ENCODE measurements around the gene PHLPP2.

The PHLPP2 gene

GRCh38 chr16:71721066-71721740 is 3.3 kb downstream of the PHLPP2 start:
- no peaks in the 10 kb centered on the region; the same call in 1 of the 2 replicates for H3K36me3 ChIP-seq (ENCODE audit: insufficient read depth, low read length)
- H3K9me3 ChIP-seq (ENCODE audit: insufficient read depth, low read length, severe bottlenecking): no peaks in the 10 kb centered on the region
- no peak overlapping the region for H3K27ac ChIP-seq (ENCODE audit: low read length)
- DNase-seq (no peak), ATAC-seq (ENCODE audit: insufficient read depth, low read depth) (no peak)
- H3K4me3 ChIP-seq (ENCODE audit: low read depth in 1 of 2, low read length in 2 of 2): no peak overlapping the region
- H3K27me3 ChIP-seq (ENCODE audit: insufficient read depth, low read length, poor library complexity): peaks cover 10% of the 10 kb centered on the region
- no peak overlapping the region for H3K4me2 ChIP-seq (ENCODE audit: insufficient read depth, low read length)
- H2AFZ ChIP-seq (ENCODE audit: low read depth, low read length): no peak overlapping the region
- TF ChIP-seq CTCF (IDR thresholded peaks at IDR 0.05; ENCODE audit: borderline replicate concordance, extremely low read depth, low read length, poor library complexity, severe bottlenecking) (no peak), EZH2 (IDR thresholded peaks at IDR 0.05; ENCODE audit: borderline replicate concordance, low read depth, low read length, severe bottlenecking) (no peak)
- 0 out of 2 replicates have a peak, but pooled peaks cover 2% of the 10 kb centered on the region for H3K79me2 ChIP-seq (ENCODE audit: insufficient read depth, low read length)
- no peak overlapping the region for H3K9ac ChIP-seq (ENCODE audit: low read depth, low read length)
- H3K4me1 ChIP-seq (ENCODE audit: insufficient read depth, low read length): peaks cover 19% of the 10 kb centered on the region
- H4K20me1 ChIP-seq (ENCODE audit: insufficient read depth, low read length): peaks cover 9% of the 10 kb centered on the region; the same call in 1 of the 2 replicates

GRCh38 chr16:71712501-71712900 is 12.0 kb downstream of the PHLPP2 start:
- ATAC-seq (ENCODE audit: insufficient read depth, low read depth) (no peak), DNase-seq (no peak)
- H4K20me1 ChIP-seq (ENCODE audit: insufficient read depth, low read length): no peaks in the 10 kb centered on the region
- H3K4me2 ChIP-seq (ENCODE audit: insufficient read depth, low read length): no peak overlapping the region
- no peaks in the 10 kb centered on the region for H3K27me3 ChIP-seq (ENCODE audit: insufficient read depth, low read length, poor library complexity)
- no peaks in the 10 kb centered on the region for H3K9me3 ChIP-seq (ENCODE audit: insufficient read depth, low read length, severe bottlenecking)
- H2AFZ ChIP-seq (ENCODE audit: low read depth, low read length): no peak overlapping the region
- H3K9ac ChIP-seq (ENCODE audit: low read depth, low read length): no peak overlapping the region
- H3K4me3 ChIP-seq (ENCODE audit: low read depth in 1 of 2, low read length in 2 of 2): no peak overlapping the region
- no peaks in the 10 kb centered on the region; the same call in 1 of the 2 replicates for H3K36me3 ChIP-seq (ENCODE audit: insufficient read depth, low read length)
- no peak for TF ChIP-seq EZH2 (IDR thresholded peaks at IDR 0.05; ENCODE audit: borderline replicate concordance, low read depth, low read length, severe bottlenecking)
- TF ChIP-seq CTCF (IDR thresholded peaks at IDR 0.05; ENCODE audit: borderline replicate concordance, extremely low read depth, low read length, poor library complexity, severe bottlenecking): no peak
- no peak overlapping the region for H3K27ac ChIP-seq (ENCODE audit: low read length)
- H3K4me1 ChIP-seq (ENCODE audit: insufficient read depth, low read length): no peaks in the 10 kb centered on the region
- H3K79me2 ChIP-seq (ENCODE audit: insufficient read depth, low read length): 0 out of 2 replicates have a peak, but pooled peaks cover 2% of the 10 kb centered on the region

GRCh38 chr16:71711789-71712188 is 12.7 kb downstream of the PHLPP2 start:
- DNase-seq: no peak
- Histone ChIP-seq H3K4me1 (ENCODE audit: insufficient read depth, low read length) (no peaks in the 10 kb centered on the region), H3K4me3 (ENCODE audit: low read depth in 1 of 2, low read length in 2 of 2) (no peak overlapping the region), H3K36me3 (ENCODE audit: insufficient read depth, low read length) (no peaks in the 10 kb centered on the region; the same call in 1 of the 2 replicates), H3K9me3 (ENCODE audit: insufficient read depth, low read length, severe bottlenecking) (no peaks in the 10 kb centered on the region), H3K27ac (ENCODE audit: low read length) (no peak overlapping the region), H3K79me2 (ENCODE audit: insufficient read depth, low read length) (0 out of 2 replicates have a peak, but pooled peaks cover 2% of the 10 kb centered on the region), H4K20me1 (ENCODE audit: insufficient read depth, low read length) (no peaks in the 10 kb centered on the region), H2AFZ (ENCODE audit: low read depth, low read length) (no peak overlapping the region), H3K9ac (ENCODE audit: low read depth, low read length) (no peak overlapping the region), H3K4me2 (ENCODE audit: insufficient read depth, low read length) (no peak overlapping the region), H3K27me3 (ENCODE audit: insufficient read depth, low read length, poor library complexity) (no peaks in the 10 kb centered on the region)
- TF ChIP-seq CTCF (IDR thresholded peaks at IDR 0.05; ENCODE audit: borderline replicate concordance, extremely low read depth, low read length, poor library complexity, severe bottlenecking) (no peak), EZH2 (IDR thresholded peaks at IDR 0.05; ENCODE audit: borderline replicate concordance, low read depth, low read length, severe bottlenecking) (no peak)
- ATAC-seq (ENCODE audit: insufficient read depth, low read depth): no peak

All from DND-41 (cell line).